GM18505 (cell line): ENCODE data around the gene MRRF.

ENCODE experiments used
- ATAC-seq: cut with Tn5 transposase; IDR thresholded peaks from one replicate; pipeline ENCODE4 v1.9.1; 2021; ENCODE audit not compliant: unreplicated experiment
- POLR2A ChIP-seq: IDR thresholded peaks from 4 replicates; pipeline ENCODE4 v1.6.1; 2011; ENCODE audit warnings: borderline replicate concordance; ENCODE audit not compliant: insufficient read depth, insufficient read length; ENCODE audit errors: extremely low read depth

MRRF gene

GRCh38 chr9:122276096-122276495 is 11.4 kb downstream of the MRRF start:
- no peak for TF ChIP-seq POLR2A
- ATAC-seq, result no peak

- TF ChIP-seq POLR2A, result no peak
- no peak for ATAC-seq
Measured at GRCh38 chr9:122277285-122277897, 12.7 kb downstream of the MRRF start.

- TF ChIP-seq POLR2A, result no peak
- no peak for ATAC-seq
Measured at GRCh38 chr9:122281368-122281767, 16.7 kb downstream of the MRRF start.

DNA sequence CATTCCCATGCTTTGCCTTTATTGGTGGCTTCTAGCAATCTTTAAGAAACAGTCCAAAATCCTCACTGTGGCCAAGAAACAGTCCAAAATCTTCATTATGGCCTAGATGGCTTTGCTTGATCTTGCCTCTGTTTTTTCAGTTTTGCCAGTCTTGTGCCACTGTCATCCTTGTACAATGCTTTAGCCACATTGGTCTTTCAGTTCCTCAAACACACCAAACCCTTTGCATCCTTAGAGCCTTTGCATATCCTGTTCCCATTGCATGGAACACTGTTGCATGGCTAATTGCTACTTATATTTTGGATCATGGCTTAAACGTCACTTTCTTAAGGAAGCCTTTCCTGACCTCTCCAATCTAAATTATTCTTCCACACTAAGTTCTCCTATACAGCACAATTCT is 22.1 kb downstream of the MRRF start:
- TF ChIP-seq POLR2A, result no peak
- peak; percentile 74 for ATAC-seq

DNA sequence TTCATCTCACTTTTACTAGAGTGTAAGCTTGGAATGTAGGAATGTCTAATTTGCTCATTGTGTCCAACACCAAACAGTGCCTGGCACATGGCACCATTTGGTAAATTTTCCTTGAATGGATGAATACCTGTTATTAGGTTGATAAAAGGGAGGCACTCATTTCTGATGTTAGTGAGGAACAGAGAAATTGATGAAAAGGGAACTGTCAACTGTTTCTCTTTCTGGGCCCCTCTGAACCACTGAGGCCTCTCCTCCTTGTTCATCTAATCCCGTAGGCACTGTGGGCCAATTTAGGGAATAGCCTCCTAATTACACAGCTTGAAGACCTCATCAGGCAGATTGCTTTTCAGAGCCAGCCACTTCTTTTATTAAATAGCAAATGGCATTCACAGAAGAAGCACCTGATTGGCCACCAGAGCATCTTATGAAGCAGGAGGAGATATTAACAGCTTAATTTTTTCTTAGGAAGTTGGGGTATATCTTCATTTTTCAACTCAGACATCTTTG is 22.6 kb downstream of the MRRF start:
- TF ChIP-seq POLR2A, result no peak
- no peak for ATAC-seq

- ATAC-seq, result no peak
- TF ChIP-seq POLR2A, result no peak
Measured at GRCh38 chr9:122291458-122291857, 26.8 kb downstream of the MRRF start.

DNA sequence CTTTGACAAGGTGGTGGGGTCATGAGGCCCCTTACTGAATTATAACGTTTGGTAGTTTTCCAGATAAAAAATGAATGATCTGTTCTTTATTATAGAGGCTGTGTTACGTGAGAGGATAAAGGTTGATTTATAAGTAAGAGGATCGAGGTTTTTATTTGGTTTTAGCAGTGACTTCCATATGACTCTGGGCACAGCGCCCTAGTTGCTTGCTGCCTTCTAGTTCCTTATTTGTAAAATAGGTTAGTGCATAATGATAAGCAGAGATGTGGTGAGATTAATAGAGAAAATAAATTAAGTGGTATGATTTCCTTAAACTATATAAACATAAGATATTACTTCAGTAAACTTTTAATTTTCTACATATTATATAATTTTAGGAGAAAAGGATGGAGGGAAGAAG is 29.8 kb downstream of the MRRF start:
- TF ChIP-seq POLR2A, result no peak
- no peak for ATAC-seq

DNA sequence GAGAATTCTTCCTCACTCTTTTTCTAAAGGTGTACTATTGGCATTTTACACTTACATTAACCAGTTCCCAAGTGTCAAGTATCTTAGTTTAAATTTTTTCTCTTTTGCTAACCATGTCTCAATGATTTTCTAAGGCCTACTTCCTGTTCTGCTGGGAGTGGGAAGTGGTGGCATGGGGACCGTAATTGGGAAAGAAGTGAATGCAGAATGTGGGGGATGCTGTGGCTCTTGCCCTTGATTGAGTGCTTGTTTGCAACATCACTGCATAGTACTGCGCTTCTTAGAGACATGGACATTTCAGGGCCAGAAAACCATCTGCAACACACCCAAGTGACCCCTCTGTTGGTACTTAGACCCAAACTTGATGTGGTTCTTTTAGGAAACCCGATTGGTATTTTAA is 32.8 kb downstream of the MRRF start:
- TF ChIP-seq POLR2A, result no peak
- ATAC-seq, result no peak

- no peak for TF ChIP-seq POLR2A
- ATAC-seq, result no peak
Measured at GRCh38 chr9:122302237-122303093, 37.8 kb downstream of the MRRF start.

GRCh38 chr9:122307061-122307460 is 42.4 kb downstream of the MRRF start:
- no peak for ATAC-seq
- TF ChIP-seq POLR2A, result no peak

GRCh38 chr9:122307925-122308324 is 43.2 kb downstream of the MRRF start:
- ATAC-seq, result no peak

GRCh38 chr9:122309861-122310260 is 45.2 kb downstream of the MRRF start:
- TF ChIP-seq POLR2A, result no peak
- ATAC-seq, result no peak

More at GRCh38 chr9:122307925-122308324, 43.2 kb downstream of the MRRF start:
- TF ChIP-seq POLR2A, result no peak

GRCh38 chr9:122314165-122314564 is 49.5 kb downstream of the MRRF start:
- TF ChIP-seq POLR2A, result no peak
- no peak for ATAC-seq

GRCh38 chr9:122315534-122315933 is 50.9 kb downstream of the MRRF start:
- no peak for ATAC-seq
- TF ChIP-seq POLR2A, result no peak
